GM10266 (cell line): Measurements from ENCODE around the gene GLYATL3.

ENCODE experiments used
- DNase-seq: peaks from one replicate; pipeline ENCODE4 v3.0.0; 2012; ENCODE audit errors: extremely low spot score
- CTCF ChIP-seq: IDR thresholded peaks from 2 replicates; pipeline ENCODE4 v1.5.1; 2012; ENCODE audit warnings: mild to moderate bottlenecking, low read depth; ENCODE audit not compliant: control insufficient read depth, insufficient read depth; ENCODE audit errors: missing control alignments

GLYATL3 gene

GRCh38 chr6:49499126-49499525, 597 bp upstream of the GLYATL3 start:
- no peak for TF ChIP-seq CTCF
- DNase-seq: no peak

GRCh38 chr6:49504666-49505065, 4.9 kb downstream of the GLYATL3 start:
- TF ChIP-seq CTCF: no peak

GRCh38 chr6:49506569-49507111, 6.9 kb downstream of the GLYATL3 start:
- DNase-seq: no peak
- TF ChIP-seq CTCF: no peak

More at GRCh38 chr6:49504666-49505065, 4.9 kb downstream of the GLYATL3 start:
- DNase-seq: no peak

GRCh38 chr6:49509342-49509741, 9.6 kb downstream of the GLYATL3 start:
- no peak for TF ChIP-seq CTCF
- no peak for DNase-seq

- TF ChIP-seq CTCF: no peak
- DNase-seq: no peak
Measured at GRCh38 chr6:49513153-49513989, 13.6 kb downstream of the GLYATL3 start.

- DNase-seq: no peak
- no peak for TF ChIP-seq CTCF
Measured at GRCh38 chr6:49514571-49515484, 15.1 kb downstream of the GLYATL3 start.
